ENCODE results near the gene ASPSCR1. TPM values are rescaled to one million over a fixed set of nuclear protein-coding genes. Genes with fewer than 3 reads are reported as not detected.

Gene ASPSCR1
- total RNA-seq, 4 donors from 2014 or later: 11.7 to 24.4 (median 18.6) TPM

- H3K4me3 ChIP-seq: no peak overlapping the region
- H3K27ac ChIP-seq: no peak overlapping the region
- ATAC-seq: no peak
- 90% methylated on average over 2 of the region's 28 CpGs; no CpG with 5 or more reads in 1 of the 2 donors for WGBS, 2 donors (ENCODE audit: low coverage in 1 of 2)
- H3K27me3 ChIP-seq: no peaks in the 10 kb centered on the region
- TF ChIP-seq CTCF (IDR thresholded peaks at IDR 0.05) (no peak), POLR2A (IDR thresholded peaks at IDR 0.05) (no peak)
- H3K36me3 ChIP-seq: peaks cover 0 to 41% of the 10 kb centered on the region in 2 donors
- H3K4me1 ChIP-seq: peaks cover 0 to 18% (median 5%) of the 10 kb centered on the region in 3 donors
- H3K9me3 ChIP-seq: no peaks in the 10 kb centered on the region
Observed at GRCh38 chr17:82016061-82016874, 38.8 kb downstream of the ASPSCR1 start.

- peaks cover 0 to 34% of the 10 kb centered on the region in 2 donors for H3K36me3 ChIP-seq
- no peak for ATAC-seq
- no peak overlapping the region for H3K27ac ChIP-seq
- no peaks in the 10 kb centered on the region for H3K27me3 ChIP-seq
- no peak for TF ChIP-seq POLR2AphosphoS5 (IDR thresholded peaks at IDR 0.05)
- TF ChIP-seq POLR2A (IDR thresholded peaks at IDR 0.05): no peak
- TF ChIP-seq EP300 (IDR thresholded peaks at IDR 0.05): no peak
- TF ChIP-seq CTCF (IDR thresholded peaks at IDR 0.05): no peak
- peaks cover 0 to 25% (median 12%) of the 10 kb centered on the region in 3 donors for H3K4me1 ChIP-seq
- no CpG with 5 or more reads among the region's 24 CpGs for WGBS, 2 donors (ENCODE audit: low coverage in 1 of 2)
- H3K9me3 ChIP-seq: no peaks in the 10 kb centered on the region
- no peak overlapping the region for H3K4me3 ChIP-seq
Observed at GRCh38 chr17:82016875-82017459, 39.5 kb downstream of the ASPSCR1 start.

GRCh38 chr17:82017612-82018151 lies 40.3 kb downstream of the ASPSCR1 start:
- H3K4me1 ChIP-seq: peaks cover 0 to 31% (median 17%) of the 10 kb centered on the region in 3 donors
- peaks cover 0 to 28% of the 10 kb centered on the region in 2 donors for H3K36me3 ChIP-seq
- 100% methylated on average over 3 of the region's 13 CpGs; no CpG with 5 or more reads in 1 of the 2 donors for WGBS, 2 donors (ENCODE audit: low coverage in 1 of 2)
- no peak overlapping the region for H3K27ac ChIP-seq
- no peaks in the 10 kb centered on the region for H3K27me3 ChIP-seq
- ATAC-seq: no peak
- H3K4me3 ChIP-seq: no peak overlapping the region
- no peaks in the 10 kb centered on the region for H3K9me3 ChIP-seq
- no peak for TF ChIP-seq POLR2A (IDR thresholded peaks at IDR 0.05)
- no peak for TF ChIP-seq EP300 (IDR thresholded peaks at IDR 0.05)
- no peak for TF ChIP-seq POLR2AphosphoS5 (IDR thresholded peaks at IDR 0.05)
- TF ChIP-seq CTCF (IDR thresholded peaks at IDR 0.05): no peak

- Histone ChIP-seq H3K4me3 (no peak overlapping the region), H3K4me1 (peaks cover 0 to 33% (median 17%) of the 10 kb centered on the region in 3 donors), H3K36me3 (peaks cover 0 to 28% of the 10 kb centered on the region in 2 donors), H3K27ac (no peak overlapping the region), H3K9me3 (no peaks in the 10 kb centered on the region), H3K27me3 (no peaks in the 10 kb centered on the region)
- WGBS, 2 donors (ENCODE audit: low coverage in 1 of 2): 80% methylated on average over 2 of the region's 19 CpGs; no CpG with 5 or more reads in 1 of the 2 donors
- ATAC-seq: no peak
- TF ChIP-seq CTCF (IDR thresholded peaks at IDR 0.05) (no peak), POLR2AphosphoS5 (IDR thresholded peaks at IDR 0.05) (no peak), POLR2A (IDR thresholded peaks at IDR 0.05) (no peak)
Observed at GRCh38 chr17:82018152-82018988, 40.9 kb downstream of the ASPSCR1 start.

Measured in gastroesophageal sphincter (tissue), 4 donors.